CD14-positive monocyte (primary cell): ENCODE results near the gene MORC1. TPM values are rescaled to one million over a fixed set of nuclear protein-coding genes. Genes with fewer than 3 reads are reported as not detected.

Source experiments
- DNase-seq, 3 donors: peaks; one replicate each; pipeline ENCODE4 v3.0.0-alpha.2; 2011 to 2022
- H2AFZ ChIP-seq: 2 replicates; pipeline ENCODE4 v1.6.0; 2012; ENCODE audit warnings: mild to moderate bottlenecking, low read depth, low read length, inconsistent platforms; ENCODE audit not compliant: insufficient read depth, poor library complexity, severe bottlenecking
- H3K27ac ChIP-seq, 2 donors: 1 replicate in 1 of 2; 2 replicates in 1 of 2; pipeline ENCODE4 v1.5.1; 2012 to 2013; ENCODE audit warnings: low read length in 2 of 2, control low read depth in 1 of 2, inconsistent platforms in 1 of 2, low read depth in 1 of 2, mild to moderate bottlenecking in 1 of 2
- H3K27me3 ChIP-seq, 2 donors: one replicate each; pipeline versions ENCODE4 v1.6.0 to v1.6.1; 2011 to 2013; ENCODE audit warnings: low read length in 2 of 2; ENCODE audit not compliant: control insufficient read depth in 2 of 2, insufficient read depth in 2 of 2
- H3K36me3 ChIP-seq, 2 donors: replicated peaks in 1 of 2; 1 replicate in 1 of 2; 2 replicates in 1 of 2; pipeline versions ENCODE4 v1.5.1 to v1.6.1; 2012 to 2013; ENCODE audit warnings: low read length in 2 of 2, control low read depth in 1 of 2, inconsistent platforms in 1 of 2, mild to moderate bottlenecking in 1 of 2; ENCODE audit not compliant: insufficient read depth in 2 of 2, control insufficient read depth in 1 of 2
- H3K4me1 ChIP-seq, 2 donors: 1 replicate in 1 of 2; 2 replicates in 1 of 2; pipeline versions ENCODE4 v1.5.1 to v1.6.1; 2012 to 2013; ENCODE audit warnings: low read length in 2 of 2, control low read depth in 1 of 2, inconsistent platforms in 1 of 2, mild to moderate bottlenecking in 1 of 2, moderate library complexity in 1 of 2; ENCODE audit not compliant: insufficient read depth in 2 of 2, control insufficient read depth in 1 of 2
- H3K4me2 ChIP-seq: replicated peaks from 2 replicates; pipeline ENCODE3; 2012; ENCODE audit warnings: low read length, moderate library complexity, mild to moderate bottlenecking; ENCODE audit not compliant: poor library complexity, severe bottlenecking; ENCODE audit errors: extremely low read depth
- H3K4me3 ChIP-seq, 3 experiments: fragments of 200-600 bp in 1 of 3; sonication (generic) in 1 of 3; replicated peaks in 1 of 3; 1 replicate in 2 of 3; 2 replicates in 1 of 3; pipeline ENCODE4 v1.5.1; 2011 to 2013; ENCODE audit warnings: low read length in 3 of 3, mild to moderate bottlenecking in 3 of 3, control low read depth in 2 of 3, low read depth in 2 of 3, inconsistent platforms in 1 of 3, moderate library complexity in 1 of 3
- H3K79me2 ChIP-seq: 2 replicates; pipeline ENCODE4 v1.6.0; 2012; ENCODE audit warnings: mild to moderate bottlenecking, control low read depth, inconsistent platforms, low read length, moderate library complexity; ENCODE audit not compliant: insufficient read depth
- H3K9ac ChIP-seq: 2 replicates; pipeline ENCODE4 v1.6.0; 2017; ENCODE audit warnings: low read length, mild to moderate bottlenecking; ENCODE audit not compliant: insufficient read depth, poor library complexity, severe bottlenecking
- H3K9me3 ChIP-seq, 2 donors: replicated peaks in 1 of 2; 1 replicate in 1 of 2; 2 replicates in 1 of 2; pipeline versions ENCODE4 v1.5.1 to v1.6.1; 2012 to 2013; ENCODE audit warnings: low read length in 2 of 2, control low read depth in 1 of 2; ENCODE audit not compliant: control insufficient read depth in 1 of 2, insufficient read depth in 1 of 2
- H4K20me1 ChIP-seq: 2 replicates; pipeline ENCODE4 v1.6.0; 2012; ENCODE audit warnings: mild to moderate bottlenecking, low read length, control low read depth, moderate library complexity; ENCODE audit not compliant: insufficient read depth
- H3K27ac Mint-ChIP-seq, 7 donors: one replicate each; pipeline ENCODE4 v1.8.0; 2020; ENCODE audit warnings: mild to moderate bottlenecking in 7 of 7, mixed read lengths in 7 of 7, moderate library complexity in 6 of 7, inconsistent platforms in 2 of 7
- H3K27me3 Mint-ChIP-seq, 3 donors: one replicate each; pipeline ENCODE4 v1.8.0; 2021 to 2022; ENCODE audit warnings: low read depth in 3 of 3, mild to moderate bottlenecking in 3 of 3, mixed read lengths in 3 of 3, moderate library complexity in 3 of 3, inconsistent platforms in 1 of 3
- H3K36me3 Mint-ChIP-seq, 2 donors: one replicate each; pipeline ENCODE4 v1.8.0; 2020; ENCODE audit warnings: mixed read lengths in 2 of 2, inconsistent platforms in 1 of 2, mild to moderate bottlenecking in 1 of 2
- H3K4me1 Mint-ChIP-seq: one replicate; pipeline ENCODE4 v1.8.0; 2020; ENCODE audit warnings: mild to moderate bottlenecking, mixed read lengths
- H3K4me3 Mint-ChIP-seq, 2 donors: one replicate each; pipeline ENCODE4 v1.8.0; 2020; ENCODE audit warnings: mild to moderate bottlenecking in 2 of 2, mixed read lengths in 2 of 2, moderate library complexity in 1 of 2
- H3K9me3 Mint-ChIP-seq, 7 donors: one replicate each; pipeline ENCODE4 v1.8.0; 2020 to 2022; ENCODE audit warnings: mixed read lengths in 7 of 7, mild to moderate bottlenecking in 6 of 7, moderate library complexity in 6 of 7, inconsistent platforms in 2 of 7
- WGBS: methylation state at CpG from one replicate; pipeline ENCODE4 v1.1.5; 2013; ENCODE audit warnings: missing lambda C conversion rate; ENCODE audit not compliant: insufficient coverage; 5-methylcytosine and 5-hydroxymethylcytosine counted together
- intact Hi-C, 2 donors: fragments of 100-400 bp; cut with micrococcal nuclease; formaldehyde crosslinking; loops; one replicate each; pipeline versions ENCODE4 v1.15.0 to v1.15.1; 2023
- polyA plus RNA-seq, 3 donors: library from polyadenylated mRNA; depleted of rRNA in 1 of 3; unstranded in 2 of 3; stranded (reverse) in 1 of 3; fragments of 300-500 nt in 2 of 3; fragments of >200 nt in 1 of 3; fragmentation: Illumina TruSeq in 2 of 3; gene quantifications; 1 replicate in 2 of 3; 2 replicates in 1 of 3; pipeline ENCODE4 v1.2.3, GENCODE V29; 2012 to 2021
- TF ChIP-seq, protein P1 (sequence below): fragments of 200-600 bp; IDR thresholded peaks from one replicate; pipeline ENCODE4 v1.8.0; 2022; ENCODE audit warnings: antibody characterized with exemption, mild to moderate bottlenecking

Gene MORC1
- polyA plus RNA-seq, 3 donors, result not detected

GRCh38 chr3:108985844-108986243 lies 132.1 kb downstream of the MORC1 start:
- DNase-seq, result no peak
- no peaks in the 10 kb centered on the region for H3K27me3 ChIP-seq
- intact Hi-C loops, result no loop called here
- H3K27ac Mint-ChIP-seq, result no peak overlapping the region
- no peaks in the 10 kb centered on the region for H3K79me2 ChIP-seq
- H4K20me1 ChIP-seq, result no peaks in the 10 kb centered on the region
- H3K4me1 ChIP-seq, result no peaks in the 10 kb centered on the region
- no peak overlapping the region for H3K4me3 ChIP-seq
- no peaks in the 10 kb centered on the region for H3K9me3 ChIP-seq
- no peak overlapping the region for H3K4me3 Mint-ChIP-seq
- H3K27ac ChIP-seq, result no peak overlapping the region
- no peaks in the 10 kb centered on the region for H3K36me3 Mint-ChIP-seq
- no peak overlapping the region for H2AFZ ChIP-seq
- no peaks in the 10 kb centered on the region for H3K4me1 Mint-ChIP-seq
- H3K9me3 Mint-ChIP-seq, result peaks cover 0 to 9% (median 2%) of the 10 kb centered on the region in 7 donors
- no peak overlapping the region for H3K4me2 ChIP-seq
- no peaks in the 10 kb centered on the region for H3K36me3 ChIP-seq
- H3K9ac ChIP-seq, result no peak overlapping the region
- H3K27me3 Mint-ChIP-seq, result no peaks in the 10 kb centered on the region
- TF ChIP-seq, protein P1, sequence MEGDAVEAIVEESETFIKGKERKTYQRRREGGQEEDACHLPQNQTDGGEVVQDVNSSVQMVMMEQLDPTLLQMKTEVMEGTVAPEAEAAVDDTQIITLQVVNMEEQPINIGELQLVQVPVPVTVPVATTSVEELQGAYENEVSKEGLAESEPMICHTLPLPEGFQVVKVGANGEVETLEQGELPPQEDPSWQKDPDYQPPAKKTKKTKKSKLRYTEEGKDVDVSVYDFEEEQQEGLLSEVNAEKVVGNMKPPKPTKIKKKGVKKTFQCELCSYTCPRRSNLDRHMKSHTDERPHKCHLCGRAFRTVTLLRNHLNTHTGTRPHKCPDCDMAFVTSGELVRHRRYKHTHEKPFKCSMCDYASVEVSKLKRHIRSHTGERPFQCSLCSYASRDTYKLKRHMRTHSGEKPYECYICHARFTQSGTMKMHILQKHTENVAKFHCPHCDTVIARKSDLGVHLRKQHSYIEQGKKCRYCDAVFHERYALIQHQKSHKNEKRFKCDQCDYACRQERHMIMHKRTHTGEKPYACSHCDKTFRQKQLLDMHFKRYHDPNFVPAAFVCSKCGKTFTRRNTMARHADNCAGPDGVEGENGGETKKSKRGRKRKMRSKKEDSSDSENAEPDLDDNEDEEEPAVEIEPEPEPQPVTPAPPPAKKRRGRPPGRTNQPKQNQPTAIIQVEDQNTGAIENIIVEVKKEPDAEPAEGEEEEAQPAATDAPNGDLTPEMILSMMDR, result no peak
- no CpG with 5 or more reads among the region's 1 CpG for WGBS

GRCh38 chr3:108983051-108983450 lies 134.9 kb downstream of the MORC1 start:
- H4K20me1 ChIP-seq, result no peaks in the 10 kb centered on the region
- Mint-ChIP-seq H3K27ac (no peak overlapping the region), H3K9me3 (peaks cover 0 to 6% (median 0%) of the 10 kb centered on the region in 7 donors), H3K4me1 (no peaks in the 10 kb centered on the region), H3K36me3 (no peaks in the 10 kb centered on the region), H3K27me3 (no peaks in the 10 kb centered on the region), H3K4me3 (no peak overlapping the region)
- no peaks in the 10 kb centered on the region for H3K27me3 ChIP-seq
- no peak overlapping the region for H3K9ac ChIP-seq
- H3K4me3 ChIP-seq, result no peak overlapping the region
- H3K4me2 ChIP-seq, result no peak overlapping the region
- H3K79me2 ChIP-seq, result no peaks in the 10 kb centered on the region
- TF ChIP-seq, protein P1, result no peak
- H3K36me3 ChIP-seq, result no peaks in the 10 kb centered on the region
- no peaks in the 10 kb centered on the region for H3K4me1 ChIP-seq
- 80% methylated on average over 1 of the region's 1 CpG for WGBS
- DNase-seq, result no peak
- no peak overlapping the region for H3K27ac ChIP-seq
- intact Hi-C loops, result no loop called here
- no peak overlapping the region for H2AFZ ChIP-seq
- H3K9me3 ChIP-seq, result no peaks in the 10 kb centered on the region
